Measurements from ENCODE around the gene ABCG1. TPM values are rescaled to one million over a fixed set of nuclear protein-coding genes. Genes with fewer than 3 reads are reported as not detected.
A peak's percentile ranks its signal among the peaks of the same experiment; 100 is the strongest.

The ABCG1 gene
- total RNA-seq, 1 donor from 2014 or later = 1.9 TPM

DNA sequence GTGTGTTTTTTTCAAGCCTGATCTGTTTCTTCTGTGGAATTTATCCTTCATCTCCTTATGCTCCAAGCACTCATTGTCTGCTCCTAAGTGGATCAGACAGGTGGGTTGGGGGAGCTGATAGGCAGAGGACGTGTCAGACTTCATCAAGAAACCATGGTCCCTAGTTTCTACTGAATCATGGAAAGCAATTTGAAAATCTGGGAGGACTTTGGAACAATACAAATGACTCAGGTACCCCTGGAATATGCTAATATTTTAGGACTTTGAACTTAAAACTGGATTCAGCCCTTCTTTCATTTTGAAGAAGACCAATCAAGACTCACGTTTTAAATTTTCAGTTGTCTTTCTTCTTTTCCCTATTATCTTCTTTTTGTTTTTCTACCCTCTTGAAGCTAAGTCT lies 7.7 kb downstream of the ABCG1 start:
- Histone ChIP-seq H3K4me1 (peaks cover 23% of the 10 kb centered on the region), H3K9me3 (ENCODE audit: low read depth) (no peaks in the 10 kb centered on the region), H3K4me3 (no peak overlapping the region), H3F3A (ENCODE audit: low read depth) (no peaks in the 10 kb centered on the region), H3K27ac (no peak overlapping the region), H2AFZ (replicated peaks) (no peak overlapping the region), H3K4me2 (no peak overlapping the region), H3K36me3 (no peaks in the 10 kb centered on the region), H3K79me2 (ENCODE audit: low read depth) (no peaks in the 10 kb centered on the region), H3K9ac (no peak overlapping the region), H4K20me1 (ENCODE audit: low read depth) (no peaks in the 10 kb centered on the region), H3K27me3 (peaks cover 26% of the 10 kb centered on the region)
- Mint-ChIP-seq H3K36me3 (peaks cover 3% of the 10 kb centered on the region), H3K27ac (no peak overlapping the region), H3K4me3 (no peak overlapping the region), H3K4me1 (peaks cover 22% of the 10 kb centered on the region), H3K9me3 (no peaks in the 10 kb centered on the region), H3K27me3 (ENCODE audit: insufficient read depth, low read depth) (peaks cover 19% of the 10 kb centered on the region)
- DNase-seq (ENCODE audit: low spot score) = no peak
- TF ChIP-seq, protein P1, sequence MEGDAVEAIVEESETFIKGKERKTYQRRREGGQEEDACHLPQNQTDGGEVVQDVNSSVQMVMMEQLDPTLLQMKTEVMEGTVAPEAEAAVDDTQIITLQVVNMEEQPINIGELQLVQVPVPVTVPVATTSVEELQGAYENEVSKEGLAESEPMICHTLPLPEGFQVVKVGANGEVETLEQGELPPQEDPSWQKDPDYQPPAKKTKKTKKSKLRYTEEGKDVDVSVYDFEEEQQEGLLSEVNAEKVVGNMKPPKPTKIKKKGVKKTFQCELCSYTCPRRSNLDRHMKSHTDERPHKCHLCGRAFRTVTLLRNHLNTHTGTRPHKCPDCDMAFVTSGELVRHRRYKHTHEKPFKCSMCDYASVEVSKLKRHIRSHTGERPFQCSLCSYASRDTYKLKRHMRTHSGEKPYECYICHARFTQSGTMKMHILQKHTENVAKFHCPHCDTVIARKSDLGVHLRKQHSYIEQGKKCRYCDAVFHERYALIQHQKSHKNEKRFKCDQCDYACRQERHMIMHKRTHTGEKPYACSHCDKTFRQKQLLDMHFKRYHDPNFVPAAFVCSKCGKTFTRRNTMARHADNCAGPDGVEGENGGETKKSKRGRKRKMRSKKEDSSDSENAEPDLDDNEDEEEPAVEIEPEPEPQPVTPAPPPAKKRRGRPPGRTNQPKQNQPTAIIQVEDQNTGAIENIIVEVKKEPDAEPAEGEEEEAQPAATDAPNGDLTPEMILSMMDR (IDR thresholded peaks at IDR 0.05) = no peak
- TF ChIP-seq EZH2 (IDR thresholded peaks at IDR 0.05) (no peak), EZH2phosphoT487 (IDR thresholded peaks at IDR 0.05) (no peak)

GRCh38 chr21:42227909-42228708 lies 9.2 kb downstream of the ABCG1 start:
- DNase-seq (ENCODE audit: low spot score) = peak; percentile 29
- Histone ChIP-seq H3K36me3 (no peaks in the 10 kb centered on the region), H4K20me1 (ENCODE audit: low read depth) (no peaks in the 10 kb centered on the region), H3K4me2 (no peak overlapping the region), H3K27me3 (peaks cover 11% of the 10 kb centered on the region), H3F3A (ENCODE audit: low read depth) (no peaks in the 10 kb centered on the region), H3K79me2 (ENCODE audit: low read depth) (no peaks in the 10 kb centered on the region), H2AFZ (replicated peaks) (no peak overlapping the region), H3K27ac (no peak overlapping the region), H3K9me3 (ENCODE audit: low read depth) (no peaks in the 10 kb centered on the region), H3K4me1 (peaks cover 33% of the 10 kb centered on the region), H3K4me3 (no peak overlapping the region), H3K9ac (no peak overlapping the region)
- Mint-ChIP-seq H3K27ac (no peak overlapping the region), H3K4me1 (peaks cover 27% of the 10 kb centered on the region), H3K4me3 (no peak overlapping the region), H3K9me3 (no peaks in the 10 kb centered on the region), H3K27me3 (ENCODE audit: insufficient read depth, low read depth) (peaks cover 20% of the 10 kb centered on the region), H3K36me3 (peaks cover 3% of the 10 kb centered on the region)
- TF ChIP-seq EZH2phosphoT487 (IDR thresholded peaks at IDR 0.05) (no peak), EZH2 (IDR thresholded peaks at IDR 0.05) (no peak)
- TF ChIP-seq, protein P1 (IDR thresholded peaks at IDR 0.05) = no peak

DNA sequence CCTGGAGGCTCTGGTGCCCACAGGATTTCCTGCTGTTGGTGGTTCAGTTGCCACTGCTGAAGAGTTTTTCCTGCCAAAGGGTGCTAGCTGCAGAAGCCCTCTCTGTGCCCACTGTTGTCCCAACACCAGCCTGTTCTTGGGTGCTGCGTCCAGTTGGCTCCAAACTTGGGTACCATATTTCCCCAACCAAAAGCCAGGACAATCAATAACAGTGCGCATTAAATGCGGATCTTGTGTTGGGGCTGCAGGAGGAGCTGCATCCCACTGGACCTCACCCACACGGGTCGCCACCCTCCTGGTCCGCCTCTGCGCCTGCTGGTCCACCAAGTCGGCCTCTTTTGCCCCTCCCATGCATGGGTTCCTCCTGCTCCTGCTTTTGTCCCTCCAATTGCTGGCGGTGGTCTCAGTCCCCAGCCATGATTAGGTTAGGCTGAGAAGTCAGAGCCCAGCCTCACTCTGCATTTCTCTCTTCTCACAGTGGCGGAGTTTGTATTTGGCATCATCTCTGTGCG lies 9.8 kb downstream of the ABCG1 start:
- Mint-ChIP-seq H3K27ac (no peak overlapping the region), H3K27me3 (ENCODE audit: insufficient read depth, low read depth) (peaks cover 15% of the 10 kb centered on the region), H3K4me1 (peaks cover 31% of the 10 kb centered on the region), H3K36me3 (peaks cover 3% of the 10 kb centered on the region), H3K9me3 (no peaks in the 10 kb centered on the region), H3K4me3 (no peak overlapping the region)
- TF ChIP-seq EZH2 (IDR thresholded peaks at IDR 0.05) (no peak), EZH2phosphoT487 (IDR thresholded peaks at IDR 0.05) (no peak)
- TF ChIP-seq, protein P1 (IDR thresholded peaks at IDR 0.05) = no peak
- Histone ChIP-seq H3F3A (ENCODE audit: low read depth) (no peaks in the 10 kb centered on the region), H3K4me2 (no peak overlapping the region), H4K20me1 (ENCODE audit: low read depth) (no peaks in the 10 kb centered on the region), H3K27ac (no peak overlapping the region), H2AFZ (replicated peaks) (no peak overlapping the region), H3K79me2 (ENCODE audit: low read depth) (no peaks in the 10 kb centered on the region), H3K36me3 (no peaks in the 10 kb centered on the region), H3K4me1 (peaks cover 40% of the 10 kb centered on the region), H3K9ac (no peak overlapping the region), H3K27me3 (peaks cover 5% of the 10 kb centered on the region), H3K4me3 (no peak overlapping the region), H3K9me3 (ENCODE audit: low read depth) (no peaks in the 10 kb centered on the region)
- no peak for DNase-seq (ENCODE audit: low spot score)
